Kidney (tissue), 14 donors: ENCODE measurements around the gene SYS1. TPM values are rescaled to one million over a fixed set of nuclear protein-coding genes. Genes with fewer than 3 reads are reported as not detected.

ENCODE experiments used
- DNase-seq, 5 donors: peaks; one replicate each; pipeline ENCODE4 v3.0.0-alpha.2; 2013 to 2020
- FAIRE-seq: peaks from 2 replicates; lab custom pipeline; 2012; peaks lifted over from hg19 to GRCh38; lab: Jason Lieb, UNC
- H3K27ac ChIP-seq, 2 donors: one replicate each; pipeline ENCODE4 v1.7.0; 2013; ENCODE audit warnings: low read depth in 2 of 2, low read length in 2 of 2, inconsistent platforms in 1 of 2
- H3K27me3 ChIP-seq: one replicate; pipeline ENCODE4 v1.7.1; 2013; ENCODE audit warnings: low read length, inconsistent platforms; ENCODE audit not compliant: control insufficient read depth, insufficient read depth
- H3K36me3 ChIP-seq, 3 donors: one replicate each; pipeline versions ENCODE4 v1.7.0 to v1.7.1; 2013; ENCODE audit warnings: low read length in 3 of 3, control low read depth in 1 of 3, inconsistent platforms in 1 of 3; ENCODE audit not compliant: insufficient read depth in 3 of 3, control insufficient read depth in 2 of 3
- H3K4me1 ChIP-seq, 3 donors: one replicate each; pipeline versions ENCODE4 v1.7.0 to v1.7.1; 2013; ENCODE audit warnings: low read length in 3 of 3, inconsistent platforms in 1 of 3, low read depth in 1 of 3; ENCODE audit not compliant: control insufficient read depth in 2 of 3, insufficient read depth in 2 of 3
- H3K4me3 ChIP-seq, 3 donors: one replicate each; pipeline versions ENCODE4 v1.7.0 to v1.8.1; 2013; ENCODE audit warnings: low read length in 3 of 3, control low read depth in 1 of 3, inconsistent platforms in 1 of 3
- H3K9ac ChIP-seq, 3 donors: one replicate each; pipeline versions ENCODE4 v1.7.0 to v1.7.1; 2013; ENCODE audit warnings: low read length in 3 of 3, control low read depth in 1 of 3, inconsistent platforms in 1 of 3
- H3K9me3 ChIP-seq, 3 donors: one replicate each; pipeline versions ENCODE4 v1.7.0 to v1.7.1; 2013; ENCODE audit warnings: low read length in 3 of 3, control low read depth in 1 of 3, inconsistent platforms in 1 of 3; ENCODE audit not compliant: control insufficient read depth in 2 of 3, insufficient read depth in 1 of 3
- intact Hi-C: fragments of 100-400 bp; cut with DNase I; formaldehyde crosslinking; loops from one replicate; pipeline ENCODE4 v1.11.1; 2022
- polyA plus RNA-seq: library from polyadenylated mRNA; stranded (reverse); fragments of 350-450 nt; fragmentation: Illumina TruSeq; extraction: RNeasy Lipid Tissue Mini Kit (QIAGEN cat#74804); gene quantifications from one replicate; pipeline ENCODE4 v1.2.3, GENCODE V29; 2014; ENCODE audit warnings: low read depth, low replicate concordance; ENCODE audit not compliant: insufficient read depth
- total RNA-seq: library from RNA; stranded (reverse); fragmentation: NEBNext Ultra II Directional; extraction: Animal tissue kit (Norgen Biotek cat#: 25700); gene quantifications from one replicate; pipeline ENCODE4 v1.2.1, GENCODE V29; 2021
- TF ChIP-seq, protein P1 (sequence below): IDR thresholded peaks from 3 replicates; pipeline ENCODE4 v1.5.1; 2012; ENCODE audit warnings: mild to moderate bottlenecking, moderate library complexity, borderline replicate concordance; ENCODE audit not compliant: insufficient read depth; ENCODE audit errors: extremely low read depth
- donor health status: control.
- donor health status: control.
- donor health status: control.
- donor health status: control.
- donor health status: control.
- donor health status: DM: yes; HTN: yes; CAD: no.
- donor health status: Normal renal cell carcinoma (clear cell type).

Gene SYS1
- total and polyA plus RNA-seq, 2 donors from 2014 or later, result 38.7 to 39.8 TPM

DNA sequence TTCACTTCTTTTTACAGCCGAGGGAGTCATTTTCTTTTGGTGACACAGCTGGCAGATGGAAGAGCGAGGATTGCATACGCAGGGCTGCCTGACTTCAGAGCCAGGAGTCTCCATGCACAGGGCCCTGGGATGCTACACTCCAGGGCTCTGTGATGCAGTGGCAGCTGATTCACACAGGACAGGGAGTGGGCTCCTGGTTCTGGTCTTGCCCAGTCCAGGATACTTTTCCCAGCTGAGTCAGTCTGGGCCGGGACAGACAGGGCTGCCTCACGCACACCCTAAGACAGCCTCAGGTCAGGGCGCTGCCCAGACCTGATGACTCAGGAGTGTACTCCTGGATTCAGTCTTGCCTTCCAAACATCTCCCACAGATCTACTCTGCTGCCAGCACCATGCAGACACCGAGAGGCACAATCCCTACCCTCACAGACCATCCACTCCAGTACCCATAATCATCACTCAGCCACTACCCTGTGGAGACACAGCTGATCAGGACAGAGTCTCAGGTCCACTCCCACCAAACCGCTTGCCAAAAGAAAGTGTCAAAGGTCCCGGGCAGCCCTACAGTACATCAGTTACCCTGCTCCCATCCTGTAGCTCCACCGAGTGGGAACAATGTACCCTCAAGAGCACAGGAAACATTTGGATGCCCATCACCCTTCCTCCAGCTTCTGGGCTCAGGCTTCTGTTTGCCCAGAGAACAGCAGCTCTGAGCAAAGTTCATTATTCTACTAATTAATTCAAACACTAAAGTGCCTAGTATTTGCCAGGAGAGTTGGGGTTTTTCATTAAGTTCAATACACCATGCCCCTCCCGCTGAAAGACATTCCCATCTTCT lies 26.2 kb upstream of the SYS1 start:
- intact Hi-C loops, result no loop called here
- peaks cover 6 to 63% (median 50%) of the 10 kb centered on the region in 3 donors for H3K4me1 ChIP-seq
- H3K36me3 ChIP-seq, result peaks cover 2 to 40% (median 8%) of the 10 kb centered on the region in 3 donors
- DNase-seq (peak in 2 of 5 donors; percentile 29 to 84), FAIRE-seq (no peak)
- peak overlapping the region in 2 of 3 donors; percentile 3 to 100 for H3K9ac ChIP-seq
- H3K4me3 ChIP-seq, result peak overlapping the region in 2 of 3 donors; percentile 8 to 85
- peak overlapping the region; percentile 96 to 99 for H3K27ac ChIP-seq
- H3K27me3 ChIP-seq, result no peaks in the 10 kb centered on the region
- no peaks in the 10 kb centered on the region for H3K9me3 ChIP-seq
- TF ChIP-seq, protein P1, sequence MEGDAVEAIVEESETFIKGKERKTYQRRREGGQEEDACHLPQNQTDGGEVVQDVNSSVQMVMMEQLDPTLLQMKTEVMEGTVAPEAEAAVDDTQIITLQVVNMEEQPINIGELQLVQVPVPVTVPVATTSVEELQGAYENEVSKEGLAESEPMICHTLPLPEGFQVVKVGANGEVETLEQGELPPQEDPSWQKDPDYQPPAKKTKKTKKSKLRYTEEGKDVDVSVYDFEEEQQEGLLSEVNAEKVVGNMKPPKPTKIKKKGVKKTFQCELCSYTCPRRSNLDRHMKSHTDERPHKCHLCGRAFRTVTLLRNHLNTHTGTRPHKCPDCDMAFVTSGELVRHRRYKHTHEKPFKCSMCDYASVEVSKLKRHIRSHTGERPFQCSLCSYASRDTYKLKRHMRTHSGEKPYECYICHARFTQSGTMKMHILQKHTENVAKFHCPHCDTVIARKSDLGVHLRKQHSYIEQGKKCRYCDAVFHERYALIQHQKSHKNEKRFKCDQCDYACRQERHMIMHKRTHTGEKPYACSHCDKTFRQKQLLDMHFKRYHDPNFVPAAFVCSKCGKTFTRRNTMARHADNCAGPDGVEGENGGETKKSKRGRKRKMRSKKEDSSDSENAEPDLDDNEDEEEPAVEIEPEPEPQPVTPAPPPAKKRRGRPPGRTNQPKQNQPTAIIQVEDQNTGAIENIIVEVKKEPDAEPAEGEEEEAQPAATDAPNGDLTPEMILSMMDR, result no peak

DNA sequence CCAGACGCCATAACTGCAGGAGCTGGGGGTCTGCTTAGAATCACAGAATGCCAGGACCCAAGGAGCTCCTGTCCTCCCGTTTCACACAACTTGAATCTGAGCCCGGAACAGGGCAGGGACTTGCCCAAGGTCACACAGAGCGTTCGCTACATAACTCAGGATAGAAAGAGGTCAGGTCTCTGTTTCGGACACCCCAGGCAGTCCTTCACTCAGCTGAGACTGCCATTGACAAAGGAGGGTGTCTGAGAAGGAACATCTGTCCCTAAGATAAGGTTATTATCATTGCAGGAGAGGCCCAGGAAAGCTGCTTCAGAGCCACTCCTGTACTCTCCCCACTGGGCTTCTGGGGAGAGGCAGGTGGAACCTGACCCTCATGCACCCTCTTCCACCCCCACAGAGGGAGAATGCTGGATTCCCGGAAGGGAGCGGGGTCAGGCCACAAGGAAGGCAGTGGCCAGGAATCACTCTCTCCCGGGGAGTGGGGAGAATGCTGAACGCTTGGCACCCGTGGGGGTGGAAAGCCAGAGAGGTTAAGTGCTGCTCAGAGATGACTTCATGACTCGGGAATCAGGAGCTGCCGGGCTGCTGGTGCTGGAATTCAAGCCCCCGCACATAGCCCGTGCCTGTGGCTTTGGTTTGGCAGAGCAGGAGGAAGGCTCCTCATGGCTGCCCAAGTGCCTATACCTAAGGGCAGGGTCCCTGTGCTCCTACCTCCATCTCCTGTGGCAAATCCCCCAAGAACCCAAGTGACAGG lies 25.4 kb upstream of the SYS1 start:
- intact Hi-C loops, result no loop called here
- TF ChIP-seq, protein P1, result no peak
- Histone ChIP-seq H3K36me3 (peaks cover 2 to 37% (median 8%) of the 10 kb centered on the region in 3 donors), H3K27ac (peak overlapping the region; percentile 96 to 99), H3K4me1 (peaks cover 6 to 70% (median 52%) of the 10 kb centered on the region in 3 donors), H3K9me3 (no peaks in the 10 kb centered on the region), H3K27me3 (no peaks in the 10 kb centered on the region), H3K9ac (peak overlapping the region in 2 of 3 donors; percentile 18 to 100), H3K4me3 (peak overlapping the region in 2 of 3 donors; percentile 7 to 85)
- no peak for FAIRE-seq
- DNase-seq, result peak; percentile 82 to 95 (median 83)

DNA sequence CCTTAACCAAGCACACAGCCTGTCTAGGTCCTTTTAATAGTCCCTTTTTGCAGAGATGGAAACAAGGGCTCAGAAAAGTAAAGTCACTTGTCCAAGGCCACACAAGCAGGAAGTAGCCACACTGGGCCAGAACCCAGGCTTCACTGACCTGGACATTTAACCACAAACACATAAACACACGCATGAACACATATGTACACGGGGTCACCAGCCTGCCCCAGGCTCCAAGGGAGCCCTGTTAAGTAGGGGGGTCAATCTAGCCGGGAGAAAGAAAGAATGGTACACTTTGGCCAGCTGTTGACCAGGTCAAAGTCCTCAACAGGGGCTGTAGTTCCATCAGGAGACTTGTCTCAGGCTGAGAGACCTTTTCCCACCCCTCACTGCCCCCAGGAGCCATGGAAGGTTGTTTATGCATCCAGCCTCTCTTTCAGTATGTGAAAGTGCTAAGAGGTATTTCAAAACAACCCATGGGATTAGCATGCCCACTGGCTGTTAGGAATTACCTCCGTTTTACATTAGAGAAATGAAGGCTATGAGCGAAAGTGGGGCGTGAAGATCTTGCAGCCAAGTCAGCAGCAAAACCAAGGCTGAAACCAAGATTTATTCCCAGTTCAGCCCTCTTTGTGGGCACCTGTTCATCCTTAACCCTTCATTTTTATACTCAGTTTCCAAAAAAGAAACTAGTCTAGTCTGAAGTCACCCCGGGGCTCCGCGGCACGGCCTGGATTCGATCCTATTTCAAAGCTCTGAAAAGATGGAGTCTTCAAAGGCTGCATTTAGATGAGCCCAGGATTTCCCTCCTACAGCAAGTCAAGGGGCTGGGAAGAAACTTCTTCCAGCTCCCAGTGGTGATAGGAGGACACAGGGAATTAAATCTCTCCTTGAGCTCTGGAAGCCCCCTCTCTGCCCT lies 24.6 kb upstream of the SYS1 start:
- peak overlapping the region in 2 of 3 donors; percentile 53 to 100 for H3K9ac ChIP-seq
- intact Hi-C loops, result no loop called here
- H3K9me3 ChIP-seq, result no peaks in the 10 kb centered on the region
- peaks cover 6 to 74% (median 56%) of the 10 kb centered on the region in 3 donors for H3K4me1 ChIP-seq
- TF ChIP-seq, protein P1, result no peak
- peak overlapping the region; percentile 96 to 99 for H3K27ac ChIP-seq
- DNase-seq (peak in 1 of 5 donors; percentile 41), FAIRE-seq (no peak)
- H3K27me3 ChIP-seq, result no peaks in the 10 kb centered on the region
- H3K4me3 ChIP-seq, result peak overlapping the region in 2 of 3 donors; percentile 11 to 85
- H3K36me3 ChIP-seq, result peaks cover 2 to 29% (median 5%) of the 10 kb centered on the region in 3 donors
